Activated B cell treated with CpG ODN at 0.5 μM for 24 hours (primary cell): ENCODE measurements around the gene MYBPC1. TPM values are rescaled to one million over a fixed set of nuclear protein-coding genes. Genes with fewer than 3 reads are reported as not detected.
"Not testable (repeated sequence)": the region's sequence is repeated elsewhere in the genome, so short reads cannot be mapped to it uniquely, and the experiment has no call there.

Experiments
- ATAC-seq: fragments of 200-7000 bp; cut with Tn5 transposase; one replicate; pipeline ENCODE4 v1.10.0; 2021; ENCODE audit warnings: low read depth, mild to moderate bottlenecking, moderate library complexity
- CTCF ChIA-PET: fragments of 350-600 bp; sonication (Branson Sonifier 250); formaldehyde crosslinking; loops from one replicate; lab custom pipeline; 2021; ENCODE audit warnings: antibody characterized with exemption; lab: Charles Lee
- POLR2A ChIA-PET: fragments of 350-600 bp; sonication (Branson Sonifier 250); formaldehyde crosslinking; loops from one replicate; lab custom pipeline; 2021; ENCODE audit warnings: antibody characterized with exemption; lab: Charles Lee
- DNase-seq: peaks from one replicate; pipeline ENCODE4 v3.0.0; 2022
- H3K27ac Mint-ChIP-seq: one replicate; pipeline ENCODE4 v1.8.0; 2020; ENCODE audit warnings: mixed read lengths
- H3K27me3 Mint-ChIP-seq: one replicate; pipeline ENCODE4 v1.8.0; 2021; ENCODE audit warnings: mixed read lengths
- H3K36me3 Mint-ChIP-seq: one replicate; pipeline ENCODE4 v1.8.0; 2021; ENCODE audit warnings: low read depth, mixed read lengths
- H3K4me1 Mint-ChIP-seq: one replicate; pipeline ENCODE4 v1.8.0; 2021; ENCODE audit warnings: mixed read lengths
- H3K4me3 Mint-ChIP-seq: one replicate; pipeline ENCODE4 v1.8.0; 2020; ENCODE audit warnings: mild to moderate bottlenecking, mixed read lengths
- H3K9me3 Mint-ChIP-seq: one replicate; pipeline ENCODE4 v1.8.0; 2020; ENCODE audit warnings: mixed read lengths
- CTCF ChIP-seq: fragments of 200-600 bp; IDR thresholded peaks from one replicate; pipeline ENCODE4 v1.8.0; 2022; ENCODE audit warnings: antibody characterized with exemption, mild to moderate bottlenecking
- intact Hi-C: fragments of 100-400 bp; cut with micrococcal nuclease; formaldehyde crosslinking; loops from one replicate; pipeline ENCODE4 v1.15.1; 2024
- total RNA-seq: library from RNA; stranded (reverse); gene quantifications from 2 replicates; pipeline ENCODE4 v1.2.3, GENCODE V29; 2022

MYBPC1 gene
- total RNA-seq, 1 donor from 2014 or later: not detected

- POLR2A ChIA-PET: interaction anchor here (0.9 to 1.2 kb wide), 2 partner anchors 9 to 21 kb away, joined by 3 to 4 read pairs; no protein-coding TSS in a partner anchor
- no peak overlapping the region for H3K4me3 Mint-ChIP-seq
- H3K4me1 Mint-ChIP-seq: peaks cover 26% of the 10 kb centered on the region
- CTCF ChIA-PET: no interaction called here
- H3K36me3 Mint-ChIP-seq: no peaks in the 10 kb centered on the region
- peaks cover 7% of the 10 kb centered on the region for H3K9me3 Mint-ChIP-seq
- intact Hi-C loops: no loop called here
- no peak for TF ChIP-seq CTCF
- H3K27me3 Mint-ChIP-seq: no peaks in the 10 kb centered on the region
- ATAC-seq (no peak), DNase-seq (no peak)
- no peak overlapping the region for H3K27ac Mint-ChIP-seq
Observed at GRCh38 chr12:101655393-101655792, 60.6 kb downstream of the MYBPC1 start.

GRCh38 chr12:101660662-101661061 lies 65.9 kb downstream of the MYBPC1 start:
- CTCF ChIA-PET, ATAC-seq, H3K36me3 Mint-ChIP-seq, H3K27me3 Mint-ChIP-seq, intact Hi-C loops, H3K4me3 Mint-ChIP-seq, POLR2A ChIA-PET, DNase-seq, H3K9me3 Mint-ChIP-seq, H3K27ac Mint-ChIP-seq: not testable (repeated sequence)
- peaks cover 21% of the 10 kb centered on the region for H3K4me1 Mint-ChIP-seq

GRCh38 chr12:101663298-101663697 lies 68.5 kb downstream of the MYBPC1 start:
- intact Hi-C loops: no loop called here
- H3K36me3 Mint-ChIP-seq: no peaks in the 10 kb centered on the region
- H3K27me3 Mint-ChIP-seq: no peaks in the 10 kb centered on the region
- no peak for DNase-seq
- no peak overlapping the region for H3K27ac Mint-ChIP-seq
- H3K4me3 Mint-ChIP-seq: no peak overlapping the region
- peaks cover 9% of the 10 kb centered on the region for H3K9me3 Mint-ChIP-seq
- H3K4me1 Mint-ChIP-seq: peaks cover 11% of the 10 kb centered on the region
- POLR2A ChIA-PET: interaction anchor here (1.0 kb wide), 1 partner anchor 12 kb away, joined by 5 read pairs; no protein-coding TSS in a partner anchor
- no peak for ATAC-seq
- no peak for TF ChIP-seq CTCF
- CTCF ChIA-PET: no interaction called here

GRCh38 chr12:101664992-101665391 lies 70.2 kb downstream of the MYBPC1 start:
- H3K9me3 Mint-ChIP-seq: peaks cover 6% of the 10 kb centered on the region
- ChIA-PET CTCF (no interaction called here), POLR2A (no interaction called here)
- no peak for DNase-seq
- H3K36me3 Mint-ChIP-seq: no peaks in the 10 kb centered on the region
- ATAC-seq: no peak
- H3K27ac Mint-ChIP-seq: no peak overlapping the region
- H3K4me3 Mint-ChIP-seq: no peak overlapping the region
- H3K4me1 Mint-ChIP-seq: peaks cover 12% of the 10 kb centered on the region
- intact Hi-C loops: no loop called here
- no peak for TF ChIP-seq CTCF
- no peaks in the 10 kb centered on the region for H3K27me3 Mint-ChIP-seq

- Mint-ChIP-seq H3K27ac (no peak overlapping the region), H3K4me1 (peaks cover 14% of the 10 kb centered on the region), H3K4me3 (no peak overlapping the region), H3K36me3 (no peaks in the 10 kb centered on the region), H3K9me3 (no peaks in the 10 kb centered on the region), H3K27me3 (no peaks in the 10 kb centered on the region)
- CTCF ChIA-PET: no interaction called here
- no peak for ATAC-seq
- POLR2A ChIA-PET: no interaction called here
- DNase-seq: no peak
- TF ChIP-seq CTCF: no peak
- intact Hi-C loops: no loop called here
Observed at GRCh38 chr12:101666052-101666728, 71.4 kb downstream of the MYBPC1 start.

- no peak for TF ChIP-seq CTCF
- ChIA-PET CTCF (no interaction called here), POLR2A (no interaction called here)
- peaks cover 21% of the 10 kb centered on the region for H3K4me1 Mint-ChIP-seq
- H3K4me3 Mint-ChIP-seq: no peak overlapping the region
- H3K27me3 Mint-ChIP-seq: no peaks in the 10 kb centered on the region
- ATAC-seq: no peak
- DNase-seq: no peak
- H3K27ac Mint-ChIP-seq: no peak overlapping the region
- intact Hi-C loops: no loop called here
- no peaks in the 10 kb centered on the region for H3K36me3 Mint-ChIP-seq
- no peaks in the 10 kb centered on the region for H3K9me3 Mint-ChIP-seq
Observed at GRCh38 chr12:101667591-101667990, 72.8 kb downstream of the MYBPC1 start.
